ENCODE results near the gene TPI1.

- TF ChIP-seq POLR2AphosphoS5 (IDR thresholded peaks at IDR 0.05; ENCODE audit: low read depth, low read length) (no peak; the same call in 1 of the 2 replicates), KDM5A (IDR thresholded peaks at IDR 0.05; ENCODE audit: low read length) (no peak), CEBPB (IDR thresholded peaks at IDR 0.05; ENCODE audit: low read depth, low read length) (no peak), CTCF (IDR thresholded peaks at IDR 0.05; ENCODE audit: control extremely low read depth in 1 of 3, insufficient read depth in 1 of 3, low read depth in 1 of 3, low read length in 3 of 3) (peak in 2 of 3 experiments; percentile 85 to 95; a peak in 3 of 4 replicates), MAX (IDR thresholded peaks at IDR 0.05) (peak; percentile 40; the same call in 1 of the 2 replicates), PHF8 (conservative IDR thresholded peaks at IDR 0.05; ENCODE audit: low read depth, low read length) (no peak), EZH2 (IDR thresholded peaks at IDR 0.05; ENCODE audit: low read depth, low read length, severe bottlenecking) (no peak), YY1 (IDR thresholded peaks at IDR 0.05; ENCODE audit: low read depth, low read length) (0 out of 2 replicates have a peak, but pooled peaks have one; percentile 39), NRF1 (IDR thresholded peaks at IDR 0.05; ENCODE audit: low read depth, low read length) (no peak), EP300 (IDR thresholded peaks at IDR 0.05; ENCODE audit: borderline replicate concordance in 1 of 2, low read depth in 2 of 2, low read length in 2 of 2) (no peak), GABPA (IDR thresholded peaks at IDR 0.05; ENCODE audit: borderline replicate concordance, insufficient read depth, low read length) (no peak), POLR2A (IDR thresholded peaks at IDR 0.05; ENCODE audit: control extremely low read depth in 1 of 2, low read depth in 2 of 2, low read length in 2 of 2) (peak in 1 of 2 experiments; percentile 65; a peak in 2 of 3 replicates), EGR1 (IDR thresholded peaks at IDR 0.05; ENCODE audit: borderline replicate concordance, low read depth, low read length) (no peak)
These were observed 2.0 kb downstream of the TPI1 start for GRCh38 chr12:6869049-6870021.

Data from H1 (cell line).